Hepatocyte (in vitro differentiated cells): ENCODE results near the gene ERO1B.

Experiments
- CTCF ChIP-seq: fragments of 200-600 bp; sonication (generic); IDR thresholded peaks from 2 replicates; pipeline ENCODE4 v1.5.1; 2016; ENCODE audit warnings: antibody characterized with exemption, mild to moderate bottlenecking; ENCODE audit not compliant: poor library complexity
- EZH2 ChIP-seq: fragments of 200-600 bp; sonication (generic); IDR thresholded peaks from 2 replicates; pipeline ENCODE4 v1.6.1; 2016; ENCODE audit warnings: antibody characterized with exemption, mild to moderate bottlenecking, borderline replicate concordance

DNA sequence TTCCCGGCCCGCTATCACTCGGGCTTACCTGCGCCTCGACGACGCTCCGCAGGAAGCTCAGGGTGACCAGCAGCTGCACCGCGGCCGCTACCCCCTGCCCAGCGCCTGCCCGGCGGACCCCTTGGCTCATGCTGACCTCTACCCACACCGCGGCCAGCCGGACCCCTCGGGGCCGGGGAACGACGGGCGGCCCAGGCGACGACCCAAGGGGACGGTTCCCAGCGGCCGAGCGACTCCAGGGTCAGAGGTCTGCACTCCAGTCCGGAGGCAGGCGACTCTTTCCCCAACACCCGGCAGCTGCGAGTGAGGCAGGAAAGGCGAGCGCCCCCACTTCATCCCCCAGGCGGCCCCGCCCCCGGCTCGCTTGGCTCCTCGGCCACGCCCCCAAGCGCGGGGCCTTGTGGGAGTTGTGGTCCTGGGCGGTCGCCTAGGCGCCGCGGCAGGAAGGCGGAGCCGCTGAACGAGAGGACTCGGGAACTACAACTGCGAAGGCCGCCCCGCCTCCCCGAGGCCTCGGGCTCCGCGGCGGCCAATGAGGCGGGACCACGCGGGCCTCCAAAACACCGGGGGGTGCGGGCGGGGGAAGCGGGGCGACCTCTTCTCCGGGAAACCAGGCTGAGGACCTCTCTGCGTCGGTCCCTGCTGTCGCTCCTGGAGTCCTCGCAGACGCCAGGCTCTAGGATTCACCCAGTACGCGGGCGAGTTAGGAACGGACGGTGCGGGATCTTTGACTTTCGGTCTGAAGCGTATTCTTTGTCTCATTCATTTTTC lies at the start of gene ERO1B:
- no peak for TF ChIP-seq CTCF
- TF ChIP-seq EZH2, result no peak
